Breast epithelium (tissue), 3 donors: ENCODE data around the gene PPP1R12B.
"Not testable (repeated sequence)": the region's sequence is repeated elsewhere in the genome, so short reads cannot be mapped to it uniquely, and the experiment has no call there.

Experiments used
- CTCF ChIP-seq, 3 donors: fragments of 450-650 bp; IDR thresholded peaks; one replicate each; pipeline ENCODE4 v1.5.1; 2016 to 2017; ENCODE audit warnings: antibody characterized with exemption in 3 of 3, mild to moderate bottlenecking in 3 of 3, moderate library complexity in 3 of 3
- POLR2A ChIP-seq: fragments of 450-650 bp; IDR thresholded peaks from one replicate; pipeline ENCODE4 v1.6.1; 2016; ENCODE audit warnings: antibody characterized with exemption, mild to moderate bottlenecking, moderate library complexity
- POLR2AphosphoS5 ChIP-seq, 3 donors: sonication (generic); formaldehyde crosslinking; IDR thresholded peaks; one replicate each; pipeline ENCODE4 v1.6.1; 2017; ENCODE audit warnings: antibody characterized with exemption in 3 of 3

- TF ChIP-seq CTCF (IDR thresholded peaks at IDR 0.05); POLR2A; POLR2AphosphoS5 (IDR thresholded peaks at IDR 0.05): not testable (repeated sequence)
Measured at GRCh38 chr1:202557662-202558061, 209.2 kb downstream of the PPP1R12B start.
